ENCODE measurements around the gene SGPP1. TPM values are rescaled to one million over a fixed set of nuclear protein-coding genes. Genes with fewer than 3 reads are reported as not detected.

The SGPP1 gene
- total and polyA plus RNA-seq, 10 of the 15 experiments (the other 5 are each of a cell fraction or from before 2014, with no cell fraction given) = 3.5 to 37.7 (median 25.5) TPM

DNA sequence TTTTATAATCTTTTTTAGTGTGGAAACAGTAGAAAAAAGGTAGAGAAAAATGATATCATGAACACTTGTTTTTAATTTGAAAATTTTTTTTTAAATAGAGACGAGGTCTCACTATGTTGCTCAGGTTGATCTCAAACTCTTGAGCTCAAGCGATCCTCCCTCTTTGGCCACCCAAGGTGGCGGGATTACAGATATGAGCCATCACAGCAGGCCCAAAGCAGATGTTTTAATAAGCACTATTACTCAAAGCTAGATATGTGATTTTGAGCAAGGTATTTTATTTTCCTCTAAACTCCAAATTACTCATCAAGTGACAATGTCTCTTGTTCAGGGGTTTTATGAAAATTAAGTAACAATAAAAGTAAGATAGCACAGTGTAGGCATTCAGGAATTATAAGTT is 75.5 kb downstream of the SGPP1 start:
- FAIRE-seq (no peak), ATAC-seq (no peak), DNase-seq (ENCODE audit: low read depth, low spot score) (no peak)
- Histone ChIP-seq H3K4me1 (ENCODE audit: control insufficient read depth, insufficient read depth, low read length) (no peaks in the 10 kb centered on the region), H3K79me2 (ENCODE audit: control insufficient read depth, insufficient read depth, low read length) (no peaks in the 10 kb centered on the region), H4K20me1 (ENCODE audit: control insufficient read depth, insufficient read depth) (no peaks in the 10 kb centered on the region), H3K4me2 (ENCODE audit: control insufficient read depth, insufficient read depth) (no peak overlapping the region), H3K9me3 (replicated peaks; ENCODE audit: control insufficient read depth, insufficient read depth, low read length) (no peaks in the 10 kb centered on the region), H3K4me3 (no peak overlapping the region), H3K27me3 (replicated peaks in 1 of 2; ENCODE audit: control insufficient read depth in 2 of 2, insufficient read depth in 2 of 2, low read length in 1 of 2) (no peaks in the 10 kb centered on the region), H2AFZ (ENCODE audit: control insufficient read depth, low read depth, low read length) (no peak overlapping the region), H3K9ac (ENCODE audit: control insufficient read depth, insufficient read depth, low read length) (no peak overlapping the region), H3K27ac (ENCODE audit: control insufficient read depth, insufficient read depth) (no peak overlapping the region), H3K36me3 (ENCODE audit: control insufficient read depth in 2 of 2, insufficient read depth in 2 of 2, low read length in 1 of 2) (no peaks in the 10 kb centered on the region)
- ChIA-PET SMC1A (ENCODE audit: uncharacterized antibody, unreplicated experiment) (interaction anchor here (0.6 to 3.3 kb wide), 7 partner anchors 9 to 277 kb away, joined by 3 to 14 read pairs (median 3); no protein-coding TSS in a partner anchor), CTCF (interaction anchor here (1.0 to 1.8 kb wide), 5 partner anchors 9 to 118 kb away, joined by 4 to 7 read pairs (median 6); no protein-coding TSS in a partner anchor), RAD21 (ENCODE audit: unreplicated experiment) (interaction anchor here (0.6 to 2.5 kb wide), 4 partner anchors 10 to 73 kb away, joined by 3 to 20 read pairs (median 4); partner anchors contain the start of gene WDR89), POLR2A (interaction anchor here (0.6 to 3.8 kb wide), 5 partner anchors 10 to 93 kb away, joined by 4 to 22 read pairs (median 7); partner anchors contain the start of gene WDR89)
- in situ Hi-C loops (cut with MboI) (no loop called here), intact Hi-C loops (cut with micrococcal nuclease; ENCODE audit: unreplicated experiment) (no loop called here)
- WGBS (ENCODE audit: insufficient coverage, insufficient replicate concordance, low lambda C conversion rate, missing lambda C conversion rate) = 39% methylated on average over 3 of the region's 3 CpGs
- TSS peak; percentile 44 for BruUV-seq (replicated peaks)
- TF ChIP-seq, protein P1, sequence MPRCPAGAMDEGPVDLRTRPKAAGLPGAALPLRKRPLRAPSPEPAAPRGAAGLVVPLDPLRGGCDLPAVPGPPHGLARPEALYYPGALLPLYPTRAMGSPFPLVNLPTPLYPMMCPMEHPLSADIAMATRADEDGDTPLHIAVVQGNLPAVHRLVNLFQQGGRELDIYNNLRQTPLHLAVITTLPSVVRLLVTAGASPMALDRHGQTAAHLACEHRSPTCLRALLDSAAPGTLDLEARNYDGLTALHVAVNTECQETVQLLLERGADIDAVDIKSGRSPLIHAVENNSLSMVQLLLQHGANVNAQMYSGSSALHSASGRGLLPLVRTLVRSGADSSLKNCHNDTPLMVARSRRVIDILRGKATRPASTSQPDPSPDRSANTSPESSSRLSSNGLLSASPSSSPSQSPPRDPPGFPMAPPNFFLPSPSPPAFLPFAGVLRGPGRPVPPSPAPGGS (IDR thresholded peaks at IDR 0.05; ENCODE audit: borderline replicate concordance, insufficient read depth, low read depth, low read length, poor library complexity, severe bottlenecking) = peak; percentile 33
- TF ChIP-seq MYB (IDR thresholded peaks at IDR 0.05; ENCODE audit: borderline replicate concordance, low read depth, low read length) (no peak), WRNIP1 (IDR thresholded peaks at IDR 0.05; ENCODE audit: borderline replicate concordance, low read depth, low read length) (no peak), FOXK2 (IDR thresholded peaks at IDR 0.05) (no peak), SIX5 (IDR thresholded peaks at IDR 0.05; ENCODE audit: low read depth, low read length, severe bottlenecking) (no peak)
- TF ChIP-seq, protein P2, sequence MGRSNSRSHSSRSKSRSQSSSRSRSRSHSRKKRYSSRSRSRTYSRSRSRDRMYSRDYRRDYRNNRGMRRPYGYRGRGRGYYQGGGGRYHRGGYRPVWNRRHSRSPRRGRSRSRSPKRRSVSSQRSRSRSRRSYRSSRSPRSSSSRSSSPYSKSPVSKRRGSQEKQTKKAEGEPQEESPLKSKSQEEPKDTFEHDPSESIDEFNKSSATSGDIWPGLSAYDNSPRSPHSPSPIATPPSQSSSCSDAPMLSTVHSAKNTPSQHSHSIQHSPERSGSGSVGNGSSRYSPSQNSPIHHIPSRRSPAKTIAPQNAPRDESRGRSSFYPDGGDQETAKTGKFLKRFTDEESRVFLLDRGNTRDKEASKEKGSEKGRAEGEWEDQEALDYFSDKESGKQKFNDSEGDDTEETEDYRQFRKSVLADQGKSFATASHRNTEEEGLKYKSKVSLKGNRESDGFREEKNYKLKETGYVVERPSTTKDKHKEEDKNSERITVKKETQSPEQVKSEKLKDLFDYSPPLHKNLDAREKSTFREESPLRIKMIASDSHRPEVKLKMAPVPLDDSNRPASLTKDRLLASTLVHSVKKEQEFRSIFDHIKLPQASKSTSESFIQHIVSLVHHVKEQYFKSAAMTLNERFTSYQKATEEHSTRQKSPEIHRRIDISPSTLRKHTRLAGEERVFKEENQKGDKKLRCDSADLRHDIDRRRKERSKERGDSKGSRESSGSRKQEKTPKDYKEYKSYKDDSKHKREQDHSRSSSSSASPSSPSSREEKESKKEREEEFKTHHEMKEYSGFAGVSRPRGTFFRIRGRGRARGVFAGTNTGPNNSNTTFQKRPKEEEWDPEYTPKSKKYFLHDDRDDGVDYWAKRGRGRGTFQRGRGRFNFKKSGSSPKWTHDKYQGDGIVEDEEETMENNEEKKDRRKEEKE (IDR thresholded peaks at IDR 0.05) = no peak
